Fibroblast of lung (primary cell): ENCODE results near the gene TRIM26.

Experiments used
- CTCF ChIP-seq, 2 donors: IDR thresholded peaks in 1 of 2; conservative IDR thresholded peaks in 1 of 2; 1 replicate in 1 of 2; 2 replicates in 1 of 2; pipeline ENCODE4 v1.5.1; 2011 to 2012; ENCODE audit warnings: low read length in 2 of 2, control low read depth in 1 of 2, inconsistent platforms in 1 of 2, low read depth in 1 of 2, mild to moderate bottlenecking in 1 of 2
- EZH2 ChIP-seq: IDR thresholded peaks from 2 replicates; pipeline ENCODE4 v1.5.1; 2012; ENCODE audit warnings: low read length, control low read depth, mild to moderate bottlenecking; ENCODE audit errors: missing control alignments

DNA sequence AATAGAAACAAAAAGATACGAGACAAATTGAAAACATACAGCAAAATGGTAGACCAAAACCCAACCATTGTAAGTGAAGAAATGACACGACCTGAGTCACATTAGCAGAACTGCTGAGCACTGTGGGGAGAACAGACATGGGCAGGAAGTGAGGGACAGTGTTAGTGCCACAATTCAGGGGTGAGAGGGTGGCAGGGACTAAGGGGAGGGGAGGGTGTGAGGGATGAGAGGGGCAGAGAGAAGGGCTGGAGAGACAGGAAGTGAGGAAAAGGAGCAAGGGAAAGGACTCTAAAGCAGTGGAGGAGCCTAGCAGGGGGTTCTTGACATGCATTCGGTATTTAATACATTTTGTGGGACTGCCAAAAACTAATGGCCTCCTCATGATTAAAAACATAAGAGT, 45.0 kb upstream of the TRIM26 start:
- no peak for TF ChIP-seq CTCF (conservative IDR thresholded peaks at IDR 0.05 in 1 of 2, IDR thresholded peaks at IDR 0.05 in 1 of 2; ENCODE audit: low read depth in 1 of 2, low read length in 2 of 2)
- no peak for TF ChIP-seq EZH2
